PC-3 (cell line): ENCODE data around the gene GSTM3.

Experiments used
- CTCF ChIP-seq: fragments of 300-600 bp; sonication (generic); conservative IDR thresholded peaks from 2 replicates; pipeline ENCODE4 v1.5.1; 2017; ENCODE audit warnings: antibody characterized with exemption, low read depth, mild to moderate bottlenecking, low read length
- EZH2 ChIP-seq: fragments of 300-600 bp; sonication (generic); IDR thresholded peaks from one replicate; pipeline ENCODE4 v1.6.1; 2017; ENCODE audit warnings: antibody characterized with exemption, mild to moderate bottlenecking, low read length; ENCODE audit not compliant: unreplicated experiment

GRCh38 chr1:109781806-109782205 lies 41.0 kb upstream of the GSTM3 start:
- TF ChIP-seq CTCF: no peak
- no peak for TF ChIP-seq EZH2
